HG02763 (cell line): Measurements from ENCODE around the gene NHSL1.
"Not testable (repeated sequence)": the region's sequence is repeated elsewhere in the genome, so short reads cannot be mapped to it uniquely, and the experiment has no call there.

Source experiments
- ATAC-seq: cut with Tn5 transposase; IDR thresholded peaks from one replicate; pipeline ENCODE4 v1.9.1; 2021; ENCODE audit warnings: mild to moderate bottlenecking, moderate library complexity; ENCODE audit not compliant: unreplicated experiment

Gene NHSL1

DNA sequence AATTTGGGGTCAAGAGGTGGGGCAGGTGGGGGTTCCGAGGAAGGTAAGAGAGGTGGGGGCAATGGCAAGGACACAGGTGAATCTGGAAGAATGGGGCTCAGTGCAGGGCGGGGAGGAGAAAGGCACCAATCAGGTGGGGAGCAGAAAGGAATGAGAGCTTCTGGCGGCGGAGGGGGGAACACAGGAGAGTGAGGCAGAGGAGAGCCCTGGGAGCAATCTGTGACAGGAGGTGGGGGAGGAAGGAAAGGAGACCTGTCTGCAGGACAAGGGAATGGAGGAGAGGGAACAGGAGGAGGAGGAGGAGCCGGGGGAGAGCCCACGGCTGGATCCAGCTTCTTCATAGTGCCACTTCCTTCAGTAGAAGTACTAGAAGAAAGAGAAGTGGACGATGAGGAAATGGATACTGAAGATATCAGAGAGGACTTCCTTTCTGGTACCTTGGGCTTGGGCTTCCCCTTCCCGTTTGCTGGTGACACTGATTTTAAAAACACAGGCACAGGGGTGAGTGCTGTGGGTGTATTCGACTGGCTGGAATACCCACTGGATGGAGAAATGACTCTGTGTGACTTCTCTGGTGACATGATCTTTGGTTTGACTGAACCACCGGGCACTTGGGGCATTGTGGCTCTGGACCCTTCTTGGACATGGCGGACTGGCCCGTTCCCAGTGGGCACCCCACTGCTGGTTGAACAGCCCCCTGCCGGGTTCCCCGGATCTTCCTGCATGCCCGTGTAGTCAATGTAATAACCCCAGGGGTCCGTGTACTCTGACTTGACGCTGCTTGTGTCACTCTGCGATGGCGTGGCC, 67.8 kb downstream of the NHSL1 start:
- no peak for ATAC-seq

DNA sequence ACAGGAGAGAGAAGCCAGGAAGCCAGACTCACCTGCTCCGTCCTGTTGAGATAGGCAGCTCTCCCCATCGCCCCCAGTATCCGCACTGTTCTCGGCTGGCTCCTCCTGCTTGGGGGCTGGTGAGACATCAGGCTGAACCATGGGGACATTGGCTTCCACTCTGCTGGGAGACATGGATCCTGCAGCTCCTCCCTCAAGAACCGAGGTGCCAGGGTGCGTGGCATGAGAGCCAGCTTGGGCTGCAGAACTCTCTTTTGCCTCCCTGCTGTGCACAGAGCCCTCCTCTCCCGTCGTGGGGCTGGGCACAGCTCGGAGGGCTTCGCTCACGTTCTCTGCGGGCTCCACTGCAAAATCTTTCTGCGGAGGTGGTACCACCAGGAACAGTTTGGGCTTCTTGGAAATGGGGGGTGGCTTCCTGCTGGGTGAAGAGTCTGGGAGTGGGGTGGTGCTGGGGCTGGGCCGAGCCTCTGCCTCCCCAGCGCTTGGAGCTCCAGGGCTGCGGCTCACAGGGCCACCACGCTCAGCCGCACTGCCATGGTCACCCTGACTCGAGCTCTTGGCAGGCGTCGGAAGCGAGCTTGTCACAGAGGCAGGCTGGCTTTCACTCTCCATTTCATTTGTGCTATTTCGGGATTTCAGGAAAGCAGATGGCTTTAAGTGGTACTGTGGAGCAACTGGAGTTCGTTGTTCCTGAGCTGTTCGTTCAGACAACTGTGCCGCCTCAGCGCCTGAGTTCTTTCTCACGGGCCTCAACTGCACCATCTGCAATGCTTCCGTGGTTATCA, 68.7 kb downstream of the NHSL1 start:
- no peak for ATAC-seq

DNA sequence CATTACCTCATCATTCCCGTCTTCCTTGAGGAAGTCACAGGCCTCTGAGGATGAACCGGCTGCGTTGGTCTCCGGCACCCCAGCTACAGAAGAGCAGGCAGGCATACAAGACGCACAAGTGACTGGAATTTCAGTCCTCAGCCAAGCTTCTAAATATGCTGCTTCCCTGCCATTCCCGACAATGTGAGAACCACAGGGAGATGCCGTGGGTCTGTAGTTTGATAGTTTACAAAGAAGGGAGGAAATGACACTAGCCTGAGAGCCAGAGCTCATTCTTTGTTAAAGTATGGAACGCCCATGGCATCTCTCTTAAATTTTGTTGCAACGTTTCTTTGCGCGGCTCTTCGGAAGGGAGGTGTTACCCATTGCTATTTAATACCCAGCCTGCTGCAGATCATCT, 69.5 kb downstream of the NHSL1 start:
- ATAC-seq, result no peak

DNA sequence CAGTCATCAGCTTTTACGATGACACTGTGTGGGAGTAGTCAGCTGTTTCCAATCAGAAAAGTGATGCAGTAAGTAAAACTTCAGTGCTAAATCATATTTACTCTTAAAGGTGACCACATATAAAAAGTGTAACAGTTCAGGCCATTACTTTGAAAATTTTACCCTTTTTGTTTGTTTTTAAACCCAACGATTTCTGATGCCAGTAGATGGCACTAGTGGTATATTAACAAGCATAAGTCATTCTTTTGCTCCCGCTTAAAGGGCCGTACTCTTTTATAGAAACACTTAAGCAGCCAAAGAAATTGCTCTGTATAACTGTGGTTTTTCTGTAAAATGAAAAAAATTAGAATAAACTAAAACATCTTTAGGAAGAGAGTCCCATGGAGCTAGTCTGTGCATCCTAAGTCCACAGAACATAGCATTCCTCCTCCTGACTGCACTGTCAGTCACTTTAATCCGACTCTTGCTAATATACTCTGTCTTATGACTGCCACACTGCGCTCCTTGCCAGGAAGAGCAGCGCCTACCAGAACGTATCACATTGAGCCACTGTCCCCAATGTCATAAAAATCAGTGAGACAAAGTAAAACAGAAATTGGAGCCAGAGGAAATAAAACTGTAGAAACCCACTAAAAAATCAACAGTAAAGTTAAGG, 70.2 kb downstream of the NHSL1 start:
- no peak for ATAC-seq

DNA sequence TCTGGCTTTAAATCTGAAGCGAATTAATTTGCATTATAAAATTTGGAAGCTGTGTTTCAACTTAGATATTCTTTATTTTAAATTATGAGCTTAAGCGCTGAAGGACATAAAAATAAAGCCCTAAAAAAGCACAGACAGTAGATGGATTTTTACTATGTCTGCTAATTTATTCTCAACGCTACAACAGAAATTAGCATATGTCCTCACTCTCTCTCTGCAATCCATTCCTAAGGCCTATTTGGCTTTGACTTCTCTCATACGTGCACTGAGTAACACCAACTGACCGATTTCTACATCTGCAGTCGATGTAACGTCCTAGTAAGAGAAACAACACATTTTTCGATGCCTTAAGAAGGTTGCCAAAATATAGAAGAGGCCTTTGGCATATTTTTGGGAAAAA, 71.6 kb downstream of the NHSL1 start:
- no peak for ATAC-seq

DNA sequence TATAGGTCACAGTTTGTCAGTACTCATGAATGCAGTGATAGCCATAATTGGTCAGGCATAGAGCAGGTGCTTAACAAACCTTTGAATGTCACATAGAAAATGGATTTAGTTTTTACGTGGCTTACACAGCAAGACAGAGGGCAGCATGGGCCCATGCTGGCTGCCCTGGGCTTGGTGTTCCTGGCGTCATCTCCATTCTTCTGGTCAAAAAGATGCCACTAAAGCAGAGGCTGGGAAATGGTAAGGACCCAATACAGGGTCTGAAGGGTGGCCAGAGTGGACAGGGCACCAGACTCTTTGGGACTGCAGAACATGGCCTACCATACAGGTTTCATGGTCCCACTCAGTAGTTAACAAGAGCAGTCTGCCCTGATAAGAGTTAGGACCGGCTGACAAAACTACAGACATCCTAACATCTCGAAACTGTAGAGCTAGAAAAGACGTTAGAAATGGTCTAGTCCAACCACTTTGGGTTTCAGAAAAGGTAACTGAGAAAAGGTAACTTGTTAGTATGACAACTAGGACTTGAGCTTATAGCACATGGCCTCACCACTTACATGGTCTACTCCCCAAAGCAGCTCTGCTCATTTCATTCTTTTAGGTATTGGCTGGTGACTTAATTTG, 72.7 kb downstream of the NHSL1 start:
- no peak for ATAC-seq

DNA sequence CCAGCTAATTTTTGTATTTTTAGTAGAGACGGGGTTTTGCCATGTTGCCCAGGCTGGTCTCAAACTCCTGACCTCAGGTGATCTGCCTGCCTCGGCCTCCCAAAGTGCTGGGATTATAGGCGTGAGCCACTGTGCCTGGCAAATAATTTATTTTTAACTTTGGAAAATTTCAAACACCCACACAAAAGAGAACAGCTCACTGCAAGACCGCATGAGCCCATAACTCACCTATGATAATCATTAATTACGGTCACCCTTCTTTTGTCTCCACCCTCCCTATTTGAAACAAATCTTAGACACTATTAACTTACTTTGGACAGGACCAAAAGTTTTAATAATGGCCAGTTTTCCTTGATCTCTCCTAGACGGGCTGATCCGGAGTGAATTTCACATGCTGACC, 74.0 kb downstream of the NHSL1 start:
- not testable (repeated sequence) for ATAC-seq

DNA sequence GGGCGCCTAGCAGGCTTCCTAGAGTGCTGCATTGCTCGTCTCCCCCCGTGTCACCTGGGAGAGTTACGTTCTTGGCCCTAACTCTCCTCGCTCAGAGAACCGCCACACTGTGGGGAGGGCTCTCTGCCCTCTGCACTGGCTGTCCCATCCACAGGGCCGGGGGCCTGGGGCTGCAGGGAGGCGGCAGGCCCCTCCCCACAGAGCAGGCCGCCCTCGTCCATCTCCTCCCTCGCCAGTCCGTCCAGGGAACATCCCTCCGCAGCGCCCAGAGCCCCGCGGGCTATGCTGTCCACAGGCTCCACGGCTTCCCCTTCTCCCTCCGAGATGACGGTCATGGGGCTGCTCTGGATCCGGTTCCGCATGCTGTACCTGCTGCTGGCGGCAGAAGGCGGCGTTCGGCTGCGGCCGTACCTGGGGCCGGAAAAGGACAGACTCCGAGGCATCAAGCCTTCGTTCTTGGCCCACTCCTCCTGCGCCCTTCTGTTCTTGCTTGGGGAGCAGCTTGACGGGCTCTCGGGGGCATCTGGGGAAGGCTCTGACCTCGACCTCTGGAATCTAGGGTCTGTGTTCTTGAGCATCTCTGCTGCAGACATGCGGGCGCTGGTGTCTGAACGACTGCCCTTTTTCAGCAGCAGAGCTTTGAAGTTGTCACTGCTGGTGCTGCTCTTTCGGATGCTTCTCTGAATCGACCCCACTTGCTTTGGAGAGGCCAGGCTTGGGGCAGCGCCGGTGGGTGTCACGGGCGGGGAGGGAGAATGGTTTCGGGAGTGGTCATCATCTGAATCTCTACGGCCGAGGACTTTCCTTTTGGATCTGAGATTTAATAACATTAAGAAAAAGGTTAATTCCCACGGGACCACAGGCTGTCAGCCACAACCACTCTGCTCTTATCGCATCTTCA, 75.0 kb downstream of the NHSL1 start:
- ATAC-seq, result no peak

DNA sequence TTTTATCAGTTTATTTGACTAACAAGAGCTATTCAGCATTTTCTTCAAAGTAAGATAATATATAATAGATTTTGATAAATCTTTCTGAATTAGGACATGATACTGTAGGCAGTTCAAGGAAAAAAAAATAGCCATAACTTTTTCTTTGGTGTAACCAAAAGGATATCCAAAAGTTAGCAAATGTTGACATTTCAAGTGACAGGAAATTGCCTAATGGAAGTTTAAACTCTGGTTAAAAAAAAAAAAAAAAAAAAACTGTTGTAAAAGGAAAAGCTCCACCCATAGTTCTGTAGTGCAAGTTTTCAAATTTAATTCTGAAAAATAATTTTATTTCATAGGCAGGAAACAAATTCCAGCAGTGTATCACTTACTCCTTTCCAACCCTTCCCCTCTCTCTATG, 76.4 kb downstream of the NHSL1 start:
- no peak for ATAC-seq

DNA sequence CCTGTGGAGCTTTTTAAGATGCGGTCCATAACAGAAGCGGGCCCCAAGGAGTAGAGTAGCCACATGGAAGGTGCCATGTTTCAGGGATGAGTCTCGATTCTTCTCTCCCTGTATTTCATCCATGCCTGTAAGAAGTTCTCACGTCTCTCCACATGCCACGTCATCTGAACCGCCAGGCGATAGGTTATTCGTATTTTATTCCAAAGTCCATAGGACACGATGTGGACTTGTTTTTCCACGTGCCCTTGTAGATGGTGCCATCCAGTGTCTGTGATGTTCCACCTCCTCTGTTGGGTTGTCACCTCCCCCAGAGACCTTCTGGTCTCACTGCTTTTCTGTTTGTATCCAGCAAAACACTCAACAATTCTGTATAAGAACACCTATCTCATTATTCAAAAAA, 77.7 kb downstream of the NHSL1 start:
- no peak for ATAC-seq

DNA sequence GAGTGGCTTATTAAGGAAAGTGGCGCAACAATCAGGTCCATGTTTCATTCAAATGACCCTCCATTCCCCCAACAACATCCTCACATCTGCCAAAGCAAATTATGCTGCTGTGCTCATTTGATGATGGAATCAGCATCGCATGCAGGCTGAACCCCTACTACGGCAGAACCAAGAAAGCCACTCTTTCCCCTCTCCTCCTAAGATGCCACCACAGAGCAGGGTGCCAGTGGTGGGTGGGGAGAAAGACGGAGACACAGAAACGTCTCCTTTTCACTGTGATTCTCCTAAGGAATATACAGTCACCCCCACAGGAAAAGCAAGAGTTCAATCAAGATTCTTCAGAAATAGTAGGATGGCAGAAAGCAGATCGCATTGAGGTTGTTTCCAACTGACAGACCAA, 78.2 kb downstream of the NHSL1 start:
- no peak for ATAC-seq

DNA sequence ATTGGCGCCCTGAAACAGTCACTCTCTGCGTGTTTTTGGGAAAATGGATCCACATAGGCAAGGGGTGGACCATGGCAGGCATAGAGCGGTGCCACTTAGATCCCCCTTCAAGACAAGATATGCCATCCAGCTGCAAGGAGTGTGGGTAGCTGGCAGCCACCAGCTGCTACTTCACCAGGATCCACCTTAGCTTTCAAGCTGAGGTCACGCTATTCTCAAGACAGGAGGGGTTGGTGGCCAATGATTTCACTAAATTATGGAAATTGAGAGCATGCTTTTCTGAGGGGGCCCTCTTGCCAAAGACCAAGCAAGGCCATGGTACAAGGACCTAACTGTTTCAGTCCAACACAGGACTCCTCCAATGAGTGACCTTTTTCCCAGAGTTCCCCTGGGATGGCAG, 78.9 kb downstream of the NHSL1 start:
- ATAC-seq, result no peak

DNA sequence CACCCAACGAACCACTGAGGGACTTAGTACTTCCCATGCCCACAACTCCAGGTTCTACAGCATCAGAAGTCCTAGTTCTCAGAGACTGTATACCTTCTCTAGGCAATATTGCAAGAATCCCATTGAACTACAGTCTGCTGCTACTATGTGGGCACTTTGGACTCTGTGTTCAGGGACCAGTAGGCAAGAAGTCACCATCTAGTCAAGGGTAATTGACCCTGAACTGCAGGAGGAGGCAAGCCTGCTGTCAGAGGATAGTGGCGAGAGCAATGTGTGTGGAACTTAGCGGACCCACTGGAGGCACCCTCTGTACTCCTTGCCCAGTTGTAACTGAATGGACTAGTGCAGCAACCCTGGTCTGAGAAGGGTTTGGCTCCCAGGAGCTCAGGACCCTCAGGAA, 79.5 kb downstream of the NHSL1 start:
- ATAC-seq, result no peak

DNA sequence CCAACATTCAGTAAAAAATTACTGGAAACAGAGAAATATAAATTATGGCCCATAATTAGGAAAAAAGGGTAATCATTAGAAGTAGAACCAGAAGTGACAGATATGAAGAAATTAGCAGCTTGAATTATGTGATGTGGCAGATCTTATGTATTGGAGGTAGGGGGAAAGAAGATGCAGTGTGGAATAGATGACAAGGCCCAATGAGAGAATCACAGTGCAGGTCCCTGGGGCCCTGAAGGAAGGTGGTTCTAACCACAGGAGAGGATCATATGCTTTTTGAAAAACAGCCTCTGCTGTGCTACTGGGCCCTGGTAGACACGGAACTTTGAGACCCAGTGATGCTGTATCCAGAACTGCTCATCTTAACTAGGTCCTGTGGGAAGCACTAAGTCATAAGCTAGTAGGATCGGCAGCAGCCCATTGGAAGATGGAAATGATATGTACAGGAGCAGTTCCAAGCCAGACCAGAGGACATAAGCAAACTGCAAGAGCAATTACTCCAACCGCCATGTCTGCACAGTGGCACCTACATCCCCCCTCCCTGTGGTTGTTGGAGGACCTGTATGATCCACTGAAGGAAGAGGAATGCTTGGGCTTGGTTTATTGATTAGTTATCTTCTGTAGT, 81.1 kb downstream of the NHSL1 start:
- no peak for ATAC-seq

DNA sequence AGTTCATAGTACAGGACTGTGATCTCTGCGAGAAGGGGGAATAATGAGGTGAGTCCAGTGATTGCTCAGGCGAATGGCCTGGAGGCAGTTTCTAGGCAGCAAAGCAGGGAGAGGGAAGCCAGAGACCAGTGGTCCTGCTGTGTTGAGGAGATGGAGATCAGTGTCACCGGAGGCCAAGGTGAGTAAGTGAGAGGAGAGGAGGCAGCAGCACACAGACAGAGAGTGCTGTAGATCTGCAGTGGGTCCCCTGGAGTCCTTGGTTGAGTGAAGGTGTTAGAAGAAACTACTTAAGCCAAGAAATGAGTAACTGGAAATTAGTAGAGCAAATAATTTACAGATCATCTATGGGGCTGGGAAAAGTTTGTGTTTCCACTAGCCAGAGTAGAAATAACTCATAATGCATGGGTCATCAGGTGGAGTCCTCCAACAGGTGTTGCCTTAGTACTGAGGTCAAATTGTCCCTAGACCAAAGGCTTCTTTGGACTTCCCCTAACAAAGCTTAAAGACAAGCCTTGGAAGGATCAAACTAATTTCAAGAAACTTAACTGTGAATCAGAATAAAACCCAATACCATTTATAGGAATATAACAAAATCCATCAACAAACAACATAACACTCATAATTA, 81.7 kb downstream of the NHSL1 start:
- ATAC-seq, result no peak

DNA sequence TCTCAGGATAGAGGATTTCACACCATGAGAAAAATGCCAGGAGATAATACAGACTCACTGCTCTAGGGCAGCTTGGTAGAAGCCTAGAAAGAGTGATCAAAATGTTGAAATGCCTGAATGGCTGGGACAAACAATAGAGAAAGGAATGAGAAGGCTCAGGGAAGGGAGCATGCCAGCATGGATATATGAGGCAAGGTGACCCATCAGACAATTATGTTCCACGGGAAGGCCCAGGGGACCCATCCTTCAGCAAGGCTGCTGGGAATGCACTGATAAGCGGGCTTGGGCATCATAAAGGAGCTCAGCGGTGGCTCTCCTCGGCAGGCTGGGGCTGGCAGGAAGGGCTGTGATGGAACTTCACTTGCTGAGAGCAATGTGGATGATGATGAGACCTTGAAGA, 83.1 kb downstream of the NHSL1 start:
- ATAC-seq, result no peak

DNA sequence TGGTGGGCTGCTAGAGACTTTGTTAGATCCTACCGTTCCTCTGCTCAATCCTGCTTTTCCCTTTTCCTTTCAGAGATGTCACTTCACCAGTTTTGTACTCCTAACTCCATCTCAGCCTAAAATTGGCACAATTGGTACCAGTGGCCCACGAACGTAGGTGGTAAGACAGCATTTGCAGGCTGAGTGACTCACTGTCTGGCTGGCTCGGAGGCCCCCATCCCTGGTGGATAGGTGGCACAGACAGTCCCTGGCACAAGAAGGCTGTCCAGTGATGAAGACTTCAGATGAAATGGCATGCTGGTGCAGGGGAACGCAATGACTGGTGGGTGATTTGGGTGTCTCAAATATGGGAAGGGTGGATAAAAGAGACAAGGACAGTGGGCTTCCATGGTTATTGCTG, 84.2 kb downstream of the NHSL1 start:
- no peak for ATAC-seq

DNA sequence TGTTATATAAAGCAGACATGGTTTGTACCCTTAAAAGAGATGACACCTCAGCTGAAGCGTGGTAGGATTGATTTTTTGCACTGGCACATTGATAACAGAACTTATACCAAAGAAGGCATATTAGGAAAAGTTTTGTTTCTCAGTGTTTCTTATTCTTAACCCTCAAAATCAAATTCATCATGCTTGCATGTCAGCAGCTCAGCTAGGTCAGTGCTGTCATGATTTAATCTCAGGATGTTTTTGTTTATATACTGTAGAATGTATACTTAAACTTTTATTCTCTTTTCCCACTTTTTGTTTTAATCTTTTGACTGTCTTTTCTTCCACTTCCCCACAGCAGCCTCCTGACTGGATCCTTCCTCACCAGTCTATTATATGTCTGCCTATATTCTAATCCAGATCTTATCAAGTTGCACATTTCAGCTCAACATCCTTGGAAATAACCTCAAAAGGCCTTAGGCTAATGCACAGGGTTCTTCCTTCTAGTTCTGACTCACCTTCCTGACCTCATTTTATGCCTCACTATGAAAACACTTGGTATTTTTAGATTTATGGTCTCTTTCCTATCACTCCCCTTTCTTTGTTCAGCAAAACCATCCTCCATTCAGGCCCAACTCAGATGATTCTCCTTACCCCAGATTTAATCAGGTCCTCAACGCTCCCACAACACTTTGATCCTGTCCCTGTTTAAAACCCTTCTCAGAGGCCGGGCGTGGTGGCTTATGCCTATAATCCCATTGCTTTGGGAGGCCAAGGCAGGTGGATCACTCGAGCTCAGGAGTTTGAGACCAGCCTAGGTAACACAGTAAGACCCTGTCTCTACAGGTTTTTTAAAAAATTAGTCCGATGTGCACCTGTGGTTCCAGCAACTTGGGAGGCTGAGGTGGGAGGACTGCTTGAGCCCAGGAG, 88.1 kb downstream of the NHSL1 start:
- ATAC-seq, result no peak
